GM19238 (cell line): ENCODE measurements around the gene OAS3.
"Not testable (repeated sequence)": the region's sequence is repeated elsewhere in the genome, so short reads cannot be mapped to it uniquely, and the experiment has no call there.

Source experiments
- DNase-seq: peaks from one replicate; pipeline ENCODE4 v3.0.0; 2011; ENCODE audit warnings: low spot score; ENCODE audit not compliant: insufficient read length

Gene OAS3

GRCh38 chr12:112937741-112938719 lies at the start of gene OAS3:
TSS of gene OAS3 (plus strand) at chr12:112938474. CDS start at chr12:112938531, 57 bp downstream.
- peak; percentile 52 for DNase-seq

GRCh38 chr12:112891093-112892024 lies 46.9 kb upstream of the OAS3 start:
- no peak for DNase-seq

DNA sequence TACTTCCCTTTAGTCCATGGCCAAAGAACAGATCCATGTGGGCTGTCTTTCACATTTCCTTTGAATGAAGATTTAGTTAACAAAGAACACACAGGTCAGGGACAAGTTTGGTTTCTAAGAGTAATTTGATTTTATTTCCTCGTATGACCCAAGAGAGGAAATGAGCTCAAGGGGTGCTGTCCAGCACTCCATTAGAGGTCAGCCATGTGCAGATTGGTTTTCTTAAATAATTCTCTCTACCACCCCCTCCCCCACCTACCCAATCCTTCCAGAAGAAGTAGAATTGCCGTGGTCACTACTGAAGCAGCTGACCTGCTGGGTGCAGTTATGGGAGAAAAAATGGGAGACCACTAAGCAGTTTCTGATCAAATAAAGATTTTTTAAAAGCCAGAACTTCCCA lies 45.4 kb upstream of the OAS3 start:
- DNase-seq: no peak

DNA sequence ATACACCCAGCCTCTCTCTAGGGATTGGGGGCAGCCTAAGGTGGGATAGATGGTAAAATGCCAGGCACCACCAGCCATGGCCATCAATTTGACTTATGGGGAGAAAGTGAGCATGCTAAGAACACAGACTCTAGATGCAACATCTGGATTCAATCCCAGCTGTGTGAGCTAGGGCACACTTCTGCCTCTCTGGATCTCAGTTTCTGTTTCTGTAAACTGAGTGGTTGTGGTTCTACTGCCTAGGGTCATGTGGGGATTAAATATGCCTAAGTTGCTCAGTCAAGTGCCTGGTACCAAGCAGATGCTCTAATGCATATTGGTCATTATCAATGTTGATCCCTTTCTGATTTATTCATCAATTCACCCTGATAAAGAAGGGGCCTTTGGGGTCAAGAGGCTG lies 44.1 kb upstream of the OAS3 start:
- DNase-seq: peak; percentile 18

- no peak for DNase-seq
Observed at GRCh38 chr12:112898380-112898779, 39.9 kb upstream of the OAS3 start.

DNA sequence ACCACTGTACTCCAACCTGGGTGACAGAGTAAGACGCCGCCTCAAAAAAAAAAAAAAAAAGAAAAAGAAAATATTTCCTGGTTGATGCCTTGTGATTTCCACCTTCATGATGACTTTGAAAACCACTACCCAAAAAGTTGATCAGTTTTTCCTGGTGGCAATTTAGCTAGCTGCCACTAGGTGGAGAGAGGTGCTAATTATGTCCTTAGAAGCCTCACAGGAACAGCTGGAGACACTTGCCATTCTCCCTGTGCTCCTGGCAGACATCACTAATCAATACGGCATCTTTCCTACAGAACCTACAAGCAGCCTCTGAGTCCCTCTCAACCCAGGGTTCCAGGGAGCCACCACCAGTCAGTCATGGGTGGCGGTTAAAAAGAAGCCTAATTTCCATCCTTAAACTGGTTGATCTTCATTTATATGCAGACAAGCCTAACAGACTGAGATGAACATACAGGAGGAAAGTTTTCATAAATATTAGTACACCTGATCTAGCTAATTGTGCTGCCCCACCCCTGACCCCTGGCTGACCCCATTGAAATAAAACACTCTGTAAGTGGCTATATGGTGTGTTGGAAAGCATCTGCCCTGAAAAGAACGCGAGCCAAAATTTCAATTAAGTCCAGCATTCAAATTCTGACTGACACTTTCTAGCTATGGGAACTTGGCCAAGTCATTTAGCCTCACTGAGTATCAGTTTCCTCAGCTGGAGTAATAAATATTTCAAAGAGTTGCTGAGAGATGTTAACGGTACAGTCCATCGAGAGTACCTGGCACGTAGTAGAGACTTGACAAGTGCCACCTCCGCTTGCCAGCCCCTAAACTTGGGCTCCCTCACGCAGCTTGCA lies 37.8 kb upstream of the OAS3 start:
- DNase-seq: peak; percentile 45

DNA sequence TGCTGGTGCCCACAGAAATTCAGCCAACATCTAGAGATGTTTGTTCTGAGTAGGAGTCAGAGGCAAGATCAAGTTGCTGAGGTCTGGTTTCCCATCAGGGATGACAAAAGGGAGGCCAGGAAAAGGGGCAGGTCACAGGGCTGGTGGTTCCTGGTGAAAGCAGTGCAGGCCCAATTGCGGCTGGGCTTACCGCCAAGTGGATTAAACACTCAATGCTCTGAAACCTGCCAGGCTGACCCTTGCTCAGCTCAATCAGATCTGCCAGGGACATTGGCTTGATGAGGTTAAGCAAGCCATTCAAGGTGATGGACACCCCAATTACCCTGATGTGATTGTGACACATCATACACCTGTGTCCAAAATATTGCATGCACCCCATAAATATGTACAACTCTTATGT lies 37.0 kb upstream of the OAS3 start:
- no peak for DNase-seq

GRCh38 chr12:112904571-112904970 lies 33.7 kb upstream of the OAS3 start:
- DNase-seq: no peak

GRCh38 chr12:112905451-112906089 lies 32.7 kb upstream of the OAS3 start:
- no peak for DNase-seq

DNA sequence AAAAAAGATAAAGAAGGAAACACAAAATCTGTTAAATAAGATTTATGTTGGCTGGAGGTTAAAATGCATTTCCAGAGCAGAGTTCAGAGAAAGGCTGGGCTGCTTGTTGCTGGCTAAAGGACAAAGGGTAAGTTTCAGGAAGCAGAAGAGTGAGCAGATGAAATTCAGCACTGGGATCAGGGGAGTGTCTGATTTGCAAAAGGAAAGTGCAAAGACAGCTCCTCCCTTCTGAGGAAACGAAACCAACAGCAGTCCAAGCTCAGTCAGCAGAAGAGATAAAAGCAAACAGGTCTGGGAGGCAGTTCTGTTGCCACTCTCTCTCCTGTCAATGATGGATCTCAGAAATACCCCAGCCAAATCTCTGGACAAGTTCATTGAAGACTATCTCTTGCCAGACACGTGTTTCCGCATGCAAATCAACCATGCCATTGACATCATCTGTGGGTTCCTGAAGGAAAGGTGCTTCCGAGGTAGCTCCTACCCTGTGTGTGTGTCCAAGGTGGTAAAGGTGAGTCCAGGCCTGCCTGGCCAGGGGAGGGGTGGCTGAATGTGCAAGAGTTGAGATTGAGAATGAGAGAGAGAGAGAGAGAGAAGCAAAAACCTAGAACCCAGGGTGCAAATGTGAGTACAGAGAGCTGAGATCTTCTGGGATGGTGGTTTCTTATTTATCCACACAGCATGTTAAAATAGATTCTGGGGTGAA lies 31.4 kb upstream of the OAS3 start, which contains the start of gene OAS1:
Gene OAS1 (plus strand): TSS at position 251 of the 703 bp plus-strand sequence. CDS start 78 bp downstream, at position 329.
- peak; percentile 60 for DNase-seq

DNA sequence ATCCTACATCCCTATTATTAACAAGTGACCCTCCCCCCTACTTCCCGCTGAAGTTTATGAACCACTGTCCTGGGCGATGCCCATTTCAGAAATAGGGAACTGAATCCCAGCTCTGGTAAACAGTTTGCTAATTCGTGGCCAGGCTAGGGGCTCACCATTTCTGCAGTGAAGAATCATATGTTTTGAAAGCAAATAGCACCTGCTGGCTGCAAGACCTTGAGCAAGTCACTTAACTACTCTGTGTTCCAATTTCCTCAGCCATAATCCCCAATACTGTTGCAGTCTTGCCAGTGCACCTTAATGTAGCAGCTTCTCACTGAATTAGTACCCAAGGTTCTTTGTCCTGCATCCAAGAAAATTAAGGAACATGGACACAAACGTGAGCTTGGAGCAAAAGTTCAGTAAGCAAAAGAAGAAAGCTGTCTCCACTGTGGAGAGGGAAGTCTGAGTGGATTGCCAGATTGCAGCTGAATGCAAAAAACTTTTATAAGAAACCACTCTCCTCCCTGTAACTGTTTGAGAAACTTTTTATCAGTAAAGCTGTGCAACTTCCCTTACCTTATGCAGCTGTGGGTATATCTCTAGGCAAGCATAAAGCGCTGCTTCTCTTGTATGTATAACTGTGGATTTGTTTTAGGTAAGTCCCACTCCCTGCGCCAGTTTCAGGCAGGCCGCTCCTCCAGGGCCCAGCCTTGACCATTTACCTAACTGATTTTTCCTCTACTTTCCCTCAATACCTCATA lies 30.7 kb upstream of the OAS3 start:
- DNase-seq: peak; percentile 14

DNA sequence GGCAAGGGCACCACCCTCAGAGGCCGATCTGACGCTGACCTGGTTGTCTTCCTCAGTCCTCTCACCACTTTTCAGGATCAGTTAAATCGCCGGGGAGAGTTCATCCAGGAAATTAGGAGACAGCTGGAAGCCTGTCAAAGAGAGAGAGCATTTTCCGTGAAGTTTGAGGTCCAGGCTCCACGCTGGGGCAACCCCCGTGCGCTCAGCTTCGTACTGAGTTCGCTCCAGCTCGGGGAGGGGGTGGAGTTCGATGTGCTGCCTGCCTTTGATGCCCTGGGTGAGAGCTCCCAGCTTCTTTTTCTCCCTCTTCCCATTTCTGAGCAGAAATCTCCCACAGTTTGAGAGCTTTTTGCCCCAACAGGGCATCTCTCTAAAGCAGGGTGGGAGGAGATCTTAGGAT lies 29.7 kb upstream of the OAS3 start:
- no peak for DNase-seq

GRCh38 chr12:112909693-112910092 lies 28.6 kb upstream of the OAS3 start:
- no peak for DNase-seq

- DNase-seq: no peak
Observed at GRCh38 chr12:112913038-112913688, 25.1 kb upstream of the OAS3 start.

DNA sequence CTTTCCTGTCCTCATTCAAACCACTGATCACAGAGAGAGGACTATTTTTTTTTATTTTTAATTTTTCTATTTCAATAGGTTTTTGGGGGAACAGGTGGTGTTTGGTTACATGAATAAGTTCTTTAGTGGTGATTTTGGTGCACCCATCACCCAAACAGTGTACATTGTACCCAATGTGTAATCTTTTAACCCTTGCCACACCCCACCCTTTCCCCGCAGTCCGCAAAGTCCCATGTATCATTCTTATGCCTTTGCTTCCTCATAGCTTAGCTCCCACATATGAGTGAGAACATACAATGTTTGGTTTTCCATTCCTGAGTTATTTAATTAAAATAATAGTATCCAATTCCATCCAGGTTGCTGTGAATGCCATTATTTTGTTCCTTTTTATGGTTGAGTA lies 24.4 kb upstream of the OAS3 start:
- not testable (repeated sequence) for DNase-seq

DNA sequence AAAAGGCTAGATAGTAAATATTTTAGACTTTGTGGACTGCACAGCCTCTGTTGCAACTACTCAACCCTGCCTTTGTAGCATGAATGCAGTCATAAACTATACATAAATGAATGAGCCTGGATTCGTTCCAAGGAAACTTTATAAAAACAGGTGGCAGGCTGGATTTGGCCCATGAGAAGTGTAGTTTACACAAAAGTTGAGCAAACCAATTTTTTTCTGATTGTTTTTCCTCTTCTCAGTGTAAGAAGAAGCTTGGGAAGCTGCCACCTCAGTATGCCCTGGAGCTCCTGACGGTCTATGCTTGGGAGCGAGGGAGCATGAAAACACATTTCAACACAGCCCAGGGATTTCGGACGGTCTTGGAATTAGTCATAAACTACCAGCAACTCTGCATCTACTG lies 22.0 kb upstream of the OAS3 start:
- no peak for DNase-seq

GRCh38 chr12:112919121-112919520 lies 19.2 kb upstream of the OAS3 start:
- DNase-seq: no peak

GRCh38 chr12:112924986-112925385 lies 13.3 kb upstream of the OAS3 start:
- DNase-seq: peak; percentile 51
